Measurements from ENCODE around the gene SOAT1.

DNA sequence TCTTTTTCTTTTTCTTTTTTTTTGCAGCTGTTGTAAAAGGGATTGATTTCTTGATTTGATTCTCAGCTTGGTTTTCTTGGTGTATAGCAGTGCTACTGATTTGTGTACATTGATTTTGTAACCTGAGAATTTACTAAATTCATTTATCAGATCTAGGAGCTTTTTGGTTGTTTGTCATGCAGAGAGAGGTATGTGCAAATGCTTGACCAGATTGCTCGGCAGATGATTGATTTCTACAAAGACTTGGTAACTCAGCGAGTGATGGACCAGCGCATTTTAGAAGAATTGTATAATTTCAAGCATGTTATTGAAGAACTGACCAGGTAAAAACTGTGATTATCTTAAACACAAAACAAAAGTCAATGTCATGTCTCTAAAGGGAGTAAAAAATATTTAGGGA lies 100.1 kb downstream of the SOAT1 start:
- TF ChIP-seq, protein P1, sequence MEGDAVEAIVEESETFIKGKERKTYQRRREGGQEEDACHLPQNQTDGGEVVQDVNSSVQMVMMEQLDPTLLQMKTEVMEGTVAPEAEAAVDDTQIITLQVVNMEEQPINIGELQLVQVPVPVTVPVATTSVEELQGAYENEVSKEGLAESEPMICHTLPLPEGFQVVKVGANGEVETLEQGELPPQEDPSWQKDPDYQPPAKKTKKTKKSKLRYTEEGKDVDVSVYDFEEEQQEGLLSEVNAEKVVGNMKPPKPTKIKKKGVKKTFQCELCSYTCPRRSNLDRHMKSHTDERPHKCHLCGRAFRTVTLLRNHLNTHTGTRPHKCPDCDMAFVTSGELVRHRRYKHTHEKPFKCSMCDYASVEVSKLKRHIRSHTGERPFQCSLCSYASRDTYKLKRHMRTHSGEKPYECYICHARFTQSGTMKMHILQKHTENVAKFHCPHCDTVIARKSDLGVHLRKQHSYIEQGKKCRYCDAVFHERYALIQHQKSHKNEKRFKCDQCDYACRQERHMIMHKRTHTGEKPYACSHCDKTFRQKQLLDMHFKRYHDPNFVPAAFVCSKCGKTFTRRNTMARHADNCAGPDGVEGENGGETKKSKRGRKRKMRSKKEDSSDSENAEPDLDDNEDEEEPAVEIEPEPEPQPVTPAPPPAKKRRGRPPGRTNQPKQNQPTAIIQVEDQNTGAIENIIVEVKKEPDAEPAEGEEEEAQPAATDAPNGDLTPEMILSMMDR (IDR thresholded peaks at IDR 0.05; ENCODE audit: insufficient read depth, low read length, poor library complexity, severe bottlenecking): no peak
- TF ChIP-seq EZH2phosphoT487 (conservative IDR thresholded peaks at IDR 0.05; ENCODE audit: low read length): no peak

All from SU-DHL-6 (cell line).